Endothelial cell of umbilical vein (primary cell): ENCODE data around the gene ARMC8. TPM values are rescaled to one million over a fixed set of nuclear protein-coding genes. Genes with fewer than 3 reads are reported as not detected.
A peak's percentile ranks its signal among the peaks of the same experiment; 100 is the strongest.

ENCODE experiments used
- BruUV-seq: library from RNA; stranded (reverse); fragments of 400-500 nt; replicated peaks from 2 replicates; lab custom pipeline; 2021; lab: Mats Ljungman, UMichigan
- CTCF ChIA-PET: fragments of 300-600, 350-600 bp; sonication (Branson Sonifier 250); formaldehyde crosslinking; loops from one replicate; lab custom pipeline; 2021; ENCODE audit warnings: antibody characterized with exemption, inconsistent platforms; lab: Charles Lee
- POLR2A ChIA-PET: fragments of 300-600, 350-600 bp; sonication (Branson Sonifier 250); formaldehyde crosslinking; loops from one replicate; lab custom pipeline; 2021; ENCODE audit warnings: antibody characterized with exemption, inconsistent platforms; lab: Charles Lee
- DNase-seq: peaks from one replicate; pipeline ENCODE4 v3.0.0-alpha.2; 2011; ENCODE audit warnings: low read depth, low spot score
- FAIRE-seq: peaks from 2 replicates; lab custom pipeline; 2011; peaks lifted over from hg19 to GRCh38; lab: Jason Lieb, UNC
- H2AFZ ChIP-seq: 2 replicates; pipeline ENCODE4 v1.6.0; 2012; ENCODE audit warnings: low read depth, low read length, control low read depth, inconsistent platforms
- H3K27ac ChIP-seq: 2 replicates; pipeline ENCODE4 v1.5.1; 2011; ENCODE audit warnings: low read depth, mild to moderate bottlenecking, control low read depth, low read length, moderate library complexity; ENCODE audit not compliant: insufficient read depth
- H3K27me3 ChIP-seq, 2 experiments: 2 replicates each; pipeline versions ENCODE4 v1.6.0 to v1.6.1; 2011; ENCODE audit warnings: low read length in 2 of 2, mixed read lengths in 1 of 2; ENCODE audit not compliant: control insufficient read depth in 2 of 2, insufficient read depth in 2 of 2
- H3K36me3 ChIP-seq, 2 experiments: 2 replicates in 1 of 2; 3 replicates in 1 of 2; pipeline ENCODE4 v1.5.1; 2011; ENCODE audit warnings: low read length in 2 of 2, mild to moderate bottlenecking in 1 of 2, moderate library complexity in 1 of 2; ENCODE audit not compliant: control insufficient read depth in 2 of 2, insufficient read depth in 2 of 2; ENCODE audit errors: extremely low read depth in 1 of 2
- H3K4me1 ChIP-seq: 3 replicates; pipeline ENCODE4 v1.5.1; 2011; ENCODE audit warnings: mild to moderate bottlenecking, low read length; ENCODE audit not compliant: control insufficient read depth, insufficient read depth; ENCODE audit errors: extremely low read depth
- H3K4me2 ChIP-seq: 2 replicates; pipeline ENCODE4 v1.6.1; 2011; ENCODE audit warnings: low read length, control low read depth, mixed read lengths; ENCODE audit not compliant: insufficient read depth
- H3K4me3 ChIP-seq, 3 experiments: fragments of 200-600 bp in 1 of 3; sonication (generic), shearing (Covaris generic) in 1 of 3; replicated peaks in 1 of 3; 2 replicates each; pipeline ENCODE4 v1.5.1; 2011 to 2016; ENCODE audit warnings: control low read depth in 3 of 3, low read length in 3 of 3, mild to moderate bottlenecking in 2 of 3, inconsistent platforms in 1 of 3, low read depth in 1 of 3, moderate library complexity in 1 of 3; ENCODE audit not compliant: insufficient read depth in 1 of 3
- H3K79me2 ChIP-seq: 2 replicates; pipeline ENCODE4 v1.6.0; 2012; ENCODE audit warnings: low read length, inconsistent platforms; ENCODE audit not compliant: control insufficient read depth, insufficient read depth
- H3K9ac ChIP-seq: replicated peaks from 2 replicates; pipeline ENCODE3; 2011; ENCODE audit warnings: low read length, control low read depth; ENCODE audit not compliant: insufficient read depth; ENCODE audit errors: extremely low read depth
- H3K9me1 ChIP-seq: replicated peaks from 3 replicates; pipeline ENCODE4 v1.6.0; 2011; ENCODE audit warnings: mild to moderate bottlenecking, low read length; ENCODE audit not compliant: control insufficient read depth, insufficient read depth; ENCODE audit errors: extremely low read depth
- H3K9me3 ChIP-seq: replicated peaks from 2 replicates; pipeline ENCODE4 v1.5.1; 2012; ENCODE audit warnings: low read length, inconsistent platforms; ENCODE audit not compliant: control insufficient read depth, insufficient read depth
- H4K20me1 ChIP-seq: replicated peaks from 2 replicates; pipeline ENCODE3; 2011; ENCODE audit warnings: mild to moderate bottlenecking, low read length; ENCODE audit not compliant: control insufficient read depth, insufficient read depth; ENCODE audit errors: extremely low read depth
- FOS ChIP-seq: IDR thresholded peaks from 2 replicates; pipeline ENCODE4 v1.6.1; 2011; ENCODE audit warnings: mild to moderate bottlenecking, low read length, moderate library complexity, borderline replicate concordance; ENCODE audit not compliant: insufficient read depth
- MYC ChIP-seq: IDR thresholded peaks from one replicate; pipeline ENCODE4 v1.6.1; 2011; ENCODE audit warnings: mild to moderate bottlenecking, low read depth, low read length
- dilution Hi-C: fragments of 300-500 bp; cut with MboI; formaldehyde crosslinking; loops from one replicate; pipeline ENCODE4 v1.15.0; 2019; ENCODE audit warnings: low sequenced_read_pairs; ENCODE audit not compliant: extremely low pct_ligation_motif_present
- intact Hi-C: fragments of 100-400 bp; cut with micrococcal nuclease; formaldehyde crosslinking; loops from one replicate; pipeline ENCODE4 v1.10.0; 2022
- polyA plus RNA-seq, 4 experiments: library from polyadenylated mRNA; depleted of rRNA in 3 of 4; stranded (reverse) in 3 of 4; unstranded in 1 of 4; fragments of >200 nt; gene quantifications; 2 replicates each; pipeline versions ENCODE4 v1.2.1 to v1.2.3, GENCODE V29; 2011 to 2012; ENCODE audit warnings: missing spikeins in 1 of 4
- total RNA-seq: library from RNA; stranded (reverse); gene quantifications from 2 replicates; pipeline ENCODE4 v1.2.3, GENCODE V29; 2021
- TF ChIP-seq, protein P1 (sequence below), 2 donors: IDR thresholded peaks; 1 replicate in 1 of 2; 2 replicates in 1 of 2; pipeline ENCODE4 v1.5.1; 2011; ENCODE audit warnings: low read length in 2 of 2, mild to moderate bottlenecking in 2 of 2, moderate library complexity in 2 of 2, control low read depth in 1 of 2, inconsistent platforms in 1 of 2, low read depth in 1 of 2; ENCODE audit not compliant: insufficient read depth in 1 of 2; ENCODE audit errors: extremely low read depth in 1 of 2
- TF ChIP-seq, protein P2 (sequence below): IDR thresholded peaks from 2 replicates; pipeline ENCODE4 v1.6.1; 2011; ENCODE audit not compliant: insufficient read depth, insufficient read length

The ARMC8 gene
- total and polyA plus RNA-seq, 2 donors (not counting 3 experiments of a cell fraction or from before 2014, with no cell fraction given): 39.6 to 46.0 TPM

DNA sequence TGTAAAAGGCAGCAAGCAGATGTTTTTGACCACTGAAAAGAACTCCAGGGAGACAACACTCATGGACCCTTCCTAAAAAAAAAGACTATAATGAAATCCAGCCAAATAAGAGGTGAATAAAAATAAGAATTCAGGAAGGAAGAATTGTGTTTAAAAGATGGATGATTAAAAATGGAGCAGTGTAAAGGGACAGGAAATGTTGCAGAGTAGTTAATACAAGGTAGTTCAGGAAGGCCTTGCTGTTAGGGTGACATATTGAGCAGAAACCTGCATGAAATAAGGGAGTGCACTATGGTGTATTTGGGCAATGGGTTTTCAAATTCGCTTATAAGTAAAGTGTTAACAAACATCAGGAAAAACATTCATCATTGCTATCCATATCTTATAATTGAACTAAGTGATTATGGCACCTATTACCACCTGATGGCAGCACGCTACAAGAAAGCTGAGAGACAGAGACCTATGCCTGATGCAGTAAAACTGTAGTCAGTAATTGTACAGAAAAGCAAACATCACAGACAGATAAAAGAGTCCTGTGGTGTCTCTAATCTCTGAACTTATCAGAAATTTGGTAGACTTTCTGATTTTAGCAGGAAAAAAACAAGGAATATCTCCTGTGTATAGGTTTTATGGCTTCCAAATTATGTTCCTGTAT, 6.6 kb upstream of the ARMC8 start:
- Histone ChIP-seq H3K9me3 (no peaks in the 10 kb centered on the region), H4K20me1 (no peaks in the 10 kb centered on the region), H3K4me2 (no peak overlapping the region), H3K9ac (no peak overlapping the region), H3K9me1 (no peaks in the 10 kb centered on the region), H2AFZ (no peak overlapping the region), H3K4me3 (no peak overlapping the region), H3K36me3 (no peaks in the 10 kb centered on the region), H3K79me2 (no peaks in the 10 kb centered on the region), H3K27ac (no peak overlapping the region), H3K4me1 (no peaks in the 10 kb centered on the region), H3K27me3 (peaks cover 7 to 13% of the 10 kb centered on the region in 2 experiments)
- ChIA-PET CTCF (interaction anchor here (0.6 to 1.9 kb wide), 13 partner anchors 10 to 799 kb away, joined by 3 to 11 read pairs (median 4); partner anchors contain the start of gene NME9), POLR2A (interaction anchor here (0.5 kb wide), 1 partner anchor 19 kb away, joined by 3 read pairs; no protein-coding TSS in a partner anchor)
- DNase-seq (peak; percentile 50), FAIRE-seq (peak; percentile 69)
- BruUV-seq: no TSS peak
- dilution Hi-C loops (no loop called here), intact Hi-C loops (loop anchor here (1.0 to 10.0 kb wide), 5 partner anchors 168 to 744 kb away; partner anchors contain the start of genes CEP70 and MRAS)
- TF ChIP-seq, protein P1, sequence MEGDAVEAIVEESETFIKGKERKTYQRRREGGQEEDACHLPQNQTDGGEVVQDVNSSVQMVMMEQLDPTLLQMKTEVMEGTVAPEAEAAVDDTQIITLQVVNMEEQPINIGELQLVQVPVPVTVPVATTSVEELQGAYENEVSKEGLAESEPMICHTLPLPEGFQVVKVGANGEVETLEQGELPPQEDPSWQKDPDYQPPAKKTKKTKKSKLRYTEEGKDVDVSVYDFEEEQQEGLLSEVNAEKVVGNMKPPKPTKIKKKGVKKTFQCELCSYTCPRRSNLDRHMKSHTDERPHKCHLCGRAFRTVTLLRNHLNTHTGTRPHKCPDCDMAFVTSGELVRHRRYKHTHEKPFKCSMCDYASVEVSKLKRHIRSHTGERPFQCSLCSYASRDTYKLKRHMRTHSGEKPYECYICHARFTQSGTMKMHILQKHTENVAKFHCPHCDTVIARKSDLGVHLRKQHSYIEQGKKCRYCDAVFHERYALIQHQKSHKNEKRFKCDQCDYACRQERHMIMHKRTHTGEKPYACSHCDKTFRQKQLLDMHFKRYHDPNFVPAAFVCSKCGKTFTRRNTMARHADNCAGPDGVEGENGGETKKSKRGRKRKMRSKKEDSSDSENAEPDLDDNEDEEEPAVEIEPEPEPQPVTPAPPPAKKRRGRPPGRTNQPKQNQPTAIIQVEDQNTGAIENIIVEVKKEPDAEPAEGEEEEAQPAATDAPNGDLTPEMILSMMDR (IDR thresholded peaks at IDR 0.05; ENCODE audit: extremely low read depth in 1 of 2, insufficient read depth in 1 of 2, low read depth in 1 of 2, low read length in 2 of 2): peak; percentile 19 to 21
- TF ChIP-seq MYC: no peak
- TF ChIP-seq, protein P2, sequence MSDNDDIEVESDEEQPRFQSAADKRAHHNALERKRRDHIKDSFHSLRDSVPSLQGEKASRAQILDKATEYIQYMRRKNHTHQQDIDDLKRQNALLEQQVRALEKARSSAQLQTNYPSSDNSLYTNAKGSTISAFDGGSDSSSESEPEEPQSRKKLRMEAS: no peak
- TF ChIP-seq FOS: no peak
